CD4-positive, alpha-beta T cell (primary cell): ENCODE measurements around the gene SSBP3. TPM values are rescaled to one million over a fixed set of nuclear protein-coding genes. Genes with fewer than 3 reads are reported as not detected.

Source experiments
- ATAC-seq: fragments of 200-7000 bp; cut with Tn5 transposase; one replicate; pipeline ENCODE4 v1.10.0; 2022; ENCODE audit warnings: mild to moderate bottlenecking; ENCODE audit not compliant: poor library complexity
- CTCF ChIA-PET: fragments of 350-600 bp; sonication (Branson Sonifier 250); formaldehyde crosslinking; loops from one replicate; lab custom pipeline; 2021; ENCODE audit warnings: antibody characterized with exemption, inconsistent platforms; lab: Charles Lee
- POLR2A ChIA-PET: fragments of 350-600 bp; sonication (Branson Sonifier 250); formaldehyde crosslinking; loops from one replicate; lab custom pipeline; 2021; ENCODE audit warnings: antibody characterized with exemption, inconsistent platforms; lab: Charles Lee
- DNase-seq, 14 experiments: peaks; one replicate each; pipeline ENCODE4 v3.0.0-alpha.2; 2013 to 2020; ENCODE audit warnings: mixed read lengths in 2 of 14
- H3K27ac ChIP-seq, 2 donors: one replicate each; pipeline versions ENCODE4 v1.5.1 to v1.7.0; 2013; ENCODE audit warnings: low read length in 2 of 2, low read depth in 1 of 2, mild to moderate bottlenecking in 1 of 2
- H3K27me3 ChIP-seq, 2 experiments: 1 replicate in 1 of 2; 2 replicates in 1 of 2; pipeline versions ENCODE4 v1.6.1 to v1.7.0; 2013; ENCODE audit warnings: low read length in 2 of 2, control low read depth in 1 of 2, mild to moderate bottlenecking in 1 of 2, moderate library complexity in 1 of 2; ENCODE audit not compliant: insufficient read depth in 2 of 2, control insufficient read depth in 1 of 2
- H3K36me3 ChIP-seq: one replicate; pipeline ENCODE4 v1.6.1; 2013; ENCODE audit warnings: low read length, control low read depth; ENCODE audit not compliant: insufficient read depth
- H3K4me1 ChIP-seq: one replicate; pipeline ENCODE4 v1.6.1; 2013; ENCODE audit warnings: low read length, control low read depth; ENCODE audit not compliant: insufficient read depth
- H3K4me3 ChIP-seq: one replicate; pipeline ENCODE4 v1.5.1; 2013; ENCODE audit warnings: mild to moderate bottlenecking, low read length, moderate library complexity
- H3K9me3 ChIP-seq, 2 experiments: 1 replicate in 1 of 2; 2 replicates in 1 of 2; pipeline versions ENCODE4 v1.6.1 to v1.7.0; 2013; ENCODE audit warnings: low read length in 2 of 2, mild to moderate bottlenecking in 2 of 2, control low read depth in 1 of 2, moderate library complexity in 1 of 2; ENCODE audit not compliant: control insufficient read depth in 1 of 2, insufficient read depth in 1 of 2
- H3K27ac Mint-ChIP-seq: one replicate; pipeline ENCODE4 v1.8.0; 2020; ENCODE audit warnings: mixed read lengths
- H3K27me3 Mint-ChIP-seq: one replicate; pipeline ENCODE4 v1.8.0; 2021; ENCODE audit warnings: mixed read lengths
- H3K36me3 Mint-ChIP-seq: one replicate; pipeline ENCODE4 v1.8.0; 2021; ENCODE audit warnings: low read depth, mixed read lengths
- H3K4me1 Mint-ChIP-seq: one replicate; pipeline ENCODE4 v1.8.0; 2021; ENCODE audit warnings: low read depth, mixed read lengths
- H3K4me3 Mint-ChIP-seq: one replicate; pipeline ENCODE4 v1.8.0; 2020; ENCODE audit warnings: mild to moderate bottlenecking, mixed read lengths
- H3K9me3 Mint-ChIP-seq: one replicate; pipeline ENCODE4 v1.8.0; 2020; ENCODE audit warnings: mixed read lengths
- intact Hi-C, 2 experiments: fragments of 100-400 bp; cut with DNase I in 1 of 2; cut with micrococcal nuclease in 1 of 2; formaldehyde crosslinking; loops; one replicate each; pipeline versions ENCODE4 v1.15.1 to v1.9.0; 2023 to 2025; cut with DNase I, micrococcal nuclease
- total RNA-seq, 174 experiments: library from RNA in 2 of 174; stranded (reverse) in 2 of 174; gene quantifications; one replicate each; pipeline ENCODE4 v1.2.3 and lab custom pipeline; 2021 to 2026
- TF ChIP-seq, protein P1 (sequence below): fragments of 200-600 bp; IDR thresholded peaks from one replicate; pipeline ENCODE4 v1.8.0; 2022; ENCODE audit warnings: antibody characterized with exemption, mild to moderate bottlenecking

Gene SSBP3
- total RNA-seq, 2 experiments from 2014 or later = 50.6 to 52.4 TPM

DNA sequence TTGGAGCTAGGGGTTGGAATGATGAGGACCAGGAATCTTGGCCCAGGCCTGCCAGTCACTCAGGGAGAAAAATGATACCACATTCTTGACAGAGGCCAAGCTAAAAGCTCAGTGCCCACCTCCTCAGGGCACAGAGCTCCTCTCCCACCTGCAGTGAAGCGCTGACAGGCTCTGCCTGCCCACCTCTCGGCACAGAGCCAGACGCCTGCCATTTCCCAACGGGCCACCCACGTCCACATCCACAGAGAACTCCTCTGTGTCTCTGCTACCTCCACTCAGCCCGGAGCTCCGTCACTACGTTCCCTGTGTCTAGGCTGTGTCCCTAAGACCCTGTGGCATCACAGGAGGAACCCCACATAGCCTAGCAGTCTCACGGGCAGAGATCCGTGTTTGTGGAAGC is 145.4 kb downstream of the SSBP3 start:
- no peak for DNase-seq
- Mint-ChIP-seq H3K36me3 (peaks cover 25% of the 10 kb centered on the region), H3K4me3 (no peak overlapping the region), H3K27me3 (no peaks in the 10 kb centered on the region), H3K27ac (no peak overlapping the region), H3K4me1 (peaks cover 7% of the 10 kb centered on the region), H3K9me3 (no peaks in the 10 kb centered on the region)
- H3K36me3 ChIP-seq = peaks cover 12% of the 10 kb centered on the region
- POLR2A ChIA-PET = interaction anchor here (0.6 kb wide), 1 partner anchor 23 kb away, joined by 3 read pairs; no protein-coding TSS in a partner anchor
- H3K9me3 ChIP-seq = no peaks in the 10 kb centered on the region
- no peak overlapping the region for H3K27ac ChIP-seq
- TF ChIP-seq, protein P1, sequence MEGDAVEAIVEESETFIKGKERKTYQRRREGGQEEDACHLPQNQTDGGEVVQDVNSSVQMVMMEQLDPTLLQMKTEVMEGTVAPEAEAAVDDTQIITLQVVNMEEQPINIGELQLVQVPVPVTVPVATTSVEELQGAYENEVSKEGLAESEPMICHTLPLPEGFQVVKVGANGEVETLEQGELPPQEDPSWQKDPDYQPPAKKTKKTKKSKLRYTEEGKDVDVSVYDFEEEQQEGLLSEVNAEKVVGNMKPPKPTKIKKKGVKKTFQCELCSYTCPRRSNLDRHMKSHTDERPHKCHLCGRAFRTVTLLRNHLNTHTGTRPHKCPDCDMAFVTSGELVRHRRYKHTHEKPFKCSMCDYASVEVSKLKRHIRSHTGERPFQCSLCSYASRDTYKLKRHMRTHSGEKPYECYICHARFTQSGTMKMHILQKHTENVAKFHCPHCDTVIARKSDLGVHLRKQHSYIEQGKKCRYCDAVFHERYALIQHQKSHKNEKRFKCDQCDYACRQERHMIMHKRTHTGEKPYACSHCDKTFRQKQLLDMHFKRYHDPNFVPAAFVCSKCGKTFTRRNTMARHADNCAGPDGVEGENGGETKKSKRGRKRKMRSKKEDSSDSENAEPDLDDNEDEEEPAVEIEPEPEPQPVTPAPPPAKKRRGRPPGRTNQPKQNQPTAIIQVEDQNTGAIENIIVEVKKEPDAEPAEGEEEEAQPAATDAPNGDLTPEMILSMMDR = no peak
- H3K4me1 ChIP-seq = no peaks in the 10 kb centered on the region
- no peak for ATAC-seq
- H3K27me3 ChIP-seq = no peaks in the 10 kb centered on the region
- CTCF ChIA-PET = no interaction called here
- intact Hi-C loops = no loop called here
- no peak overlapping the region for H3K4me3 ChIP-seq

DNA sequence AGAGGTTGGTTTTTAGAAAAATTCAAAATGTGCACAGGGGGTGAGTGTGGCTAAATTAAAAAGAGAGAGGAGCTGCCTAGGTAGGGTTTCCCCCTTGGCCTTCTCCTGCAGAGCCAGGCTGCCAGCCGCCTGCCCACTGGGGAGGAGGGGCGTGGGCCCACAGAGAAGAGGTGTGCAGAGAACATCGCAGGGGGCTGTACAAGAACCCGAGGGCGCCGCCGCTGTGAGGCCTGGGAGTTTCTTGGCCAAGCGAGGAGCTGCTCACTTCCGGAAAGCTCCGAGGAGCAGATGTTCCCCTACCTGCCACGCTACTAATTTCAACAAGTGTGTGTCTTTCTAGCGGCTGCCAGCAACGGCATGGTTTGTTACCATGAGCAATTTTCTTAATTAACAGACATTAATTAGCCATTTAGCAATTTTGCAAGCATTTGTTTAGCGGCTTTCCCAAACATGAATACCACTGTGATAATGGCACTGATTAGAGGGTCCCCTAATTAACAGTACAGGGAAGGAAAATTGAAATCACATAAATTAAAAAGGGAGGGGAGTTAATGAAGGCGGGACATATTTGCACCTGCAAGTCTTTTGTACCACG is 146.6 kb downstream of the SSBP3 start:
- DNase-seq (no peak), ATAC-seq (no peak)
- no peak overlapping the region for H3K27ac ChIP-seq
- H3K36me3 ChIP-seq = peaks cover 11% of the 10 kb centered on the region
- POLR2A ChIA-PET = no interaction called here
- intact Hi-C loops = no loop called here
- TF ChIP-seq, protein P1 = no peak
- CTCF ChIA-PET = no interaction called here
- Mint-ChIP-seq H3K9me3 (no peaks in the 10 kb centered on the region), H3K4me3 (no peak overlapping the region), H3K4me1 (no peaks in the 10 kb centered on the region), H3K36me3 (peaks cover 25% of the 10 kb centered on the region), H3K27me3 (no peaks in the 10 kb centered on the region), H3K27ac (no peak overlapping the region)
- H3K4me3 ChIP-seq = no peak overlapping the region
- H3K9me3 ChIP-seq = no peaks in the 10 kb centered on the region
- no peaks in the 10 kb centered on the region for H3K27me3 ChIP-seq
- H3K4me1 ChIP-seq = no peaks in the 10 kb centered on the region

DNA sequence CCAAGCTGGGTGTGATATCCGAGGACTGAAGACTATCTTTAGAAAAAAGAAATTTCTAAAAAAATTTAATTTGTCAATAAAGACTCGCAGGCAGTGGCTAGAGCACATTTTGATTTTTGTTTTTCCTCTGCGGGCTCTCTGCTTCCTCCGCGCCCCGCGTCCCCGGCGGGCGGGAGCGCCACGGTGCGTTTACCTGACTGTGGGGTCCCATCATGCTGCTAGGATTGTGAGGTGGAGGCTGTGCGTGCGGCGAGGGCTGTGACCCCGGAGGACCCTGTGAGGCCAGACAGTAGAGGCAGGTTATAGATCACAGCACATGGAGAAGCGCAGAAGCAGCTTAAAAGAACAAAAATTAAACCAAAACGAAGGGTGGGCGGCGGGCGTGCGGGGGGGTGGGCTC is 148.3 kb downstream of the SSBP3 start:
- Histone ChIP-seq H3K27me3 (no peaks in the 10 kb centered on the region), H3K4me1 (no peaks in the 10 kb centered on the region), H3K4me3 (no peak overlapping the region), H3K9me3 (no peaks in the 10 kb centered on the region), H3K27ac (no peak overlapping the region), H3K36me3 (peaks cover 9% of the 10 kb centered on the region)
- ATAC-seq (no peak), DNase-seq (no peak)
- peaks cover 35% of the 10 kb centered on the region for H3K36me3 Mint-ChIP-seq
- no peaks in the 10 kb centered on the region for H3K9me3 Mint-ChIP-seq
- no peaks in the 10 kb centered on the region for H3K27me3 Mint-ChIP-seq
- POLR2A ChIA-PET = no interaction called here
- CTCF ChIA-PET = interaction anchor here (0.5 kb wide), 1 partner anchor 771 kb away, joined by 5 read pairs; no protein-coding TSS in a partner anchor
- no peak overlapping the region for H3K4me3 Mint-ChIP-seq
- no peaks in the 10 kb centered on the region for H3K4me1 Mint-ChIP-seq
- no peak overlapping the region for H3K27ac Mint-ChIP-seq
- TF ChIP-seq, protein P1 = no peak
- intact Hi-C loops = no loop called here
